ENCODE measurements around the gene HFE. TPM values are rescaled to one million over a fixed set of nuclear protein-coding genes. Genes with fewer than 3 reads are reported as not detected.
A peak's percentile ranks its signal among the peaks of the same experiment; 100 is the strongest.
"Not testable (repeated sequence)": the region's sequence is repeated elsewhere in the genome, so short reads cannot be mapped to it uniquely, and the experiment has no call there.

HFE gene
- 1 to 10 TPM; 1.7 to 2.1 TPM for total RNA-seq

- Mint-ChIP-seq H3K9me3 (no peaks in the 10 kb centered on the region), H3K27me3 (no peaks in the 10 kb centered on the region), H3K27ac (peak within 1 kb of the TSS; percentile 38), H3K36me3 (ENCODE audit: low read depth) (no peaks in the 10 kb centered on the region), H3K4me3 (peak within 1 kb of the TSS; percentile 78), H3K4me1 (peaks cover 15% of the 10 kb centered on the region)
- peak; percentile 59 for ATAC-seq (replicated peaks)
These were observed at the start of gene HFE for GRCh38 chr6:26087284-26088115. HFE (plus strand) TSS chr6:26087429; CDS start chr6:26087441, 12 bp downstream.

GRCh38 chr6:26041946-26042345, 45.3 kb upstream of the HFE start:
- Mint-ChIP-seq H3K4me3 (peak overlapping the region; percentile 89), H3K36me3 (ENCODE audit: low read depth) (peaks cover 18% of the 10 kb centered on the region), H3K9me3 (no peaks in the 10 kb centered on the region), H3K27me3 (no peaks in the 10 kb centered on the region), H3K27ac (no peak overlapping the region), H3K4me1 (peaks cover 7% of the 10 kb centered on the region)
- no peak for ATAC-seq (replicated peaks)

GRCh38 chr6:26043384-26044139, 43.7 kb upstream of the HFE start:
- Mint-ChIP-seq H3K4me3 (peak overlapping the region; percentile 89), H3K27me3 (no peaks in the 10 kb centered on the region), H3K4me1 (peaks cover 7% of the 10 kb centered on the region), H3K36me3 (ENCODE audit: low read depth) (peaks cover 18% of the 10 kb centered on the region), H3K9me3 (no peaks in the 10 kb centered on the region), H3K27ac (peak overlapping the region; percentile 98)
- peak; percentile 79 for ATAC-seq (replicated peaks)

- Mint-ChIP-seq H3K36me3 (ENCODE audit: low read depth) (peaks cover 18% of the 10 kb centered on the region), H3K27me3 (no peaks in the 10 kb centered on the region), H3K4me3 (peak overlapping the region; percentile 89), H3K27ac (peak overlapping the region; percentile 98), H3K4me1 (peaks cover 7% of the 10 kb centered on the region), H3K9me3 (no peaks in the 10 kb centered on the region)
- peak; percentile 13 for ATAC-seq (replicated peaks)
These were observed 42.8 kb upstream of the HFE start for GRCh38 chr6:26044140-26045064.

- no peaks in the 10 kb centered on the region for H3K27me3 Mint-ChIP-seq
- peaks cover 18% of the 10 kb centered on the region for H3K36me3 Mint-ChIP-seq (ENCODE audit: low read depth)
- peaks cover 7% of the 10 kb centered on the region for H3K4me1 Mint-ChIP-seq
- H3K9me3 Mint-ChIP-seq: no peaks in the 10 kb centered on the region
- ATAC-seq (replicated peaks): peak; percentile 65
- peak overlapping the region; percentile 98 for H3K27ac Mint-ChIP-seq
- H3K4me3 Mint-ChIP-seq: peak overlapping the region; percentile 89
These were observed 41.9 kb upstream of the HFE start for GRCh38 chr6:26045065-26045927.

- Mint-ChIP-seq H3K4me1 (peaks cover 7% of the 10 kb centered on the region), H3K27ac (peak overlapping the region; percentile 98), H3K9me3 (no peaks in the 10 kb centered on the region), H3K4me3 (peak overlapping the region; percentile 89), H3K36me3 (ENCODE audit: low read depth) (peaks cover 18% of the 10 kb centered on the region), H3K27me3 (no peaks in the 10 kb centered on the region)
- no peak for ATAC-seq (replicated peaks)
These were observed 41.3 kb upstream of the HFE start for GRCh38 chr6:26045928-26046368.

GRCh38 chr6:26047329-26047728, 39.9 kb upstream of the HFE start:
- not testable (repeated sequence) for H3K27me3 Mint-ChIP-seq; H3K4me3 Mint-ChIP-seq; H3K27ac Mint-ChIP-seq; ATAC-seq (replicated peaks); H3K4me1 Mint-ChIP-seq; H3K9me3 Mint-ChIP-seq
- H3K36me3 Mint-ChIP-seq (ENCODE audit: low read depth): peaks cover 18% of the 10 kb centered on the region

GRCh38 chr6:26048590-26048989, 38.6 kb upstream of the HFE start:
- Mint-ChIP-seq H3K4me1 (peaks cover 1% of the 10 kb centered on the region), H3K27me3 (no peaks in the 10 kb centered on the region), H3K4me3 (no peak overlapping the region), H3K9me3 (no peaks in the 10 kb centered on the region), H3K36me3 (ENCODE audit: low read depth) (peaks cover 14% of the 10 kb centered on the region), H3K27ac (no peak overlapping the region)
- ATAC-seq (replicated peaks): no peak

- Mint-ChIP-seq H3K4me1 (peaks cover 9% of the 10 kb centered on the region), H3K27me3 (no peaks in the 10 kb centered on the region), H3K36me3 (ENCODE audit: low read depth) (peaks cover 18% of the 10 kb centered on the region), H3K9me3 (no peaks in the 10 kb centered on the region), H3K27ac (no peak overlapping the region), H3K4me3 (no peak overlapping the region)
- ATAC-seq (replicated peaks): no peak
These were observed 35.4 kb upstream of the HFE start for GRCh38 chr6:26051665-26052310.

GRCh38 chr6:26052762-26053250, 34.4 kb upstream of the HFE start:
- not testable (repeated sequence) for H3K9me3 Mint-ChIP-seq; H3K4me1 Mint-ChIP-seq; H3K27me3 Mint-ChIP-seq; H3K27ac Mint-ChIP-seq; ATAC-seq (replicated peaks)
- H3K4me3 Mint-ChIP-seq: peak overlapping the region; percentile 94
- peaks cover 18% of the 10 kb centered on the region for H3K36me3 Mint-ChIP-seq (ENCODE audit: low read depth)

- H3K9me3 Mint-ChIP-seq: no peaks in the 10 kb centered on the region
These were observed 33.0 kb upstream of the HFE start for GRCh38 chr6:26053992-26054780.

More at GRCh38 chr6:26053992-26054780, 33.0 kb upstream of the HFE start:
- Mint-ChIP-seq H3K27me3 (no peaks in the 10 kb centered on the region), H3K4me3 (peak overlapping the region; percentile 94), H3K4me1 (peaks cover 9% of the 10 kb centered on the region), H3K27ac (peak overlapping the region; percentile 91), H3K36me3 (ENCODE audit: low read depth) (peaks cover 18% of the 10 kb centered on the region)
- no peak for ATAC-seq (replicated peaks)
